ENCODE results near the gene KIF27. TPM values are rescaled to one million over a fixed set of nuclear protein-coding genes. Genes with fewer than 3 reads are reported as not detected.

The KIF27 gene
- total RNA-seq, 1 donor from 2014 or later = 24.6 TPM

GRCh38 chr9:83800236-83801033 lies 120.8 kb downstream of the KIF27 start:
- no peaks in the 10 kb centered on the region for H3K27me3 Mint-ChIP-seq
- no peaks in the 10 kb centered on the region for H3K4me1 Mint-ChIP-seq (ENCODE audit: low read depth)
- peaks cover 21% of the 10 kb centered on the region for H3K36me3 Mint-ChIP-seq (ENCODE audit: insufficient read depth)
- no peak for TF ChIP-seq CTCF (IDR thresholded peaks at IDR 0.05; ENCODE audit: unreplicated experiment)
- H3K27ac Mint-ChIP-seq = no peak overlapping the region
- no peaks in the 10 kb centered on the region for H3K9me3 Mint-ChIP-seq (ENCODE audit: low read depth)
- no peak for DNase-seq (ENCODE audit: low spot score, unreplicated experiment)
- no peak overlapping the region for H3K4me3 Mint-ChIP-seq (ENCODE audit: low read depth)

GRCh38 chr9:83794051-83794450 lies 127.2 kb downstream of the KIF27 start:
- no peak for TF ChIP-seq CTCF (IDR thresholded peaks at IDR 0.05; ENCODE audit: unreplicated experiment)
- no peaks in the 10 kb centered on the region for H3K9me3 Mint-ChIP-seq (ENCODE audit: low read depth)
- H3K36me3 Mint-ChIP-seq (ENCODE audit: insufficient read depth) = peaks cover 6% of the 10 kb centered on the region
- no peak overlapping the region for H3K27ac Mint-ChIP-seq
- H3K4me1 Mint-ChIP-seq (ENCODE audit: low read depth) = no peaks in the 10 kb centered on the region
- no peaks in the 10 kb centered on the region for H3K27me3 Mint-ChIP-seq
- no peak for DNase-seq (ENCODE audit: low spot score, unreplicated experiment)
- no peak overlapping the region for H3K4me3 Mint-ChIP-seq (ENCODE audit: low read depth)

GRCh38 chr9:83792746-83793145 lies 128.5 kb downstream of the KIF27 start:
- H3K4me3 Mint-ChIP-seq (ENCODE audit: low read depth) = no peak overlapping the region
- H3K36me3 Mint-ChIP-seq (ENCODE audit: insufficient read depth) = peaks cover 4% of the 10 kb centered on the region
- no peak for DNase-seq (ENCODE audit: low spot score, unreplicated experiment)
- no peaks in the 10 kb centered on the region for H3K4me1 Mint-ChIP-seq (ENCODE audit: low read depth)
- no peaks in the 10 kb centered on the region for H3K9me3 Mint-ChIP-seq (ENCODE audit: low read depth)
- no peak overlapping the region for H3K27ac Mint-ChIP-seq
- TF ChIP-seq CTCF (IDR thresholded peaks at IDR 0.05; ENCODE audit: unreplicated experiment) = no peak
- no peaks in the 10 kb centered on the region for H3K27me3 Mint-ChIP-seq

Small RNA genes within 50 kb of the gene (microRNA-seq; reads per million reads assigned to microRNA genes)
- gene MIR7-1 (ENCODE audit: borderline number of aligned reads, unreplicated experiment) = 431 reads per million, percentile 71 among the genes with 10 or more reads in this experiment

Other genes starting within 250 kb of the KIF27 start
- 103 and 108 TPM in 2 replicates for gene UBQLN1, start 213.5 kb downstream of the KIF27 start, total RNA-seq
- 22.0 and 22.9 TPM in 2 replicates for gene GKAP1, start 103.7 kb downstream of the KIF27 start, total RNA-seq
- gene HNRNPK, start 58.8 kb upstream of the KIF27 start, total RNA-seq = 716 and 720 TPM in 2 replicates
- gene RMI1, start 59.4 kb upstream of the KIF27 start, total RNA-seq = 17.0 and 19.0 TPM in 2 replicates

All from progenitor cell of endocrine pancreas (in vitro differentiated cells).